ENCODE results near the gene INO80D.

- TF ChIP-seq POLR2A (IDR thresholded peaks at IDR 0.05) (no peak), CTCF (IDR thresholded peaks at IDR 0.05) (peak; percentile 81 to 92 (median 90))
Observed at GRCh38 chr2:205947621-205948495, 138.1 kb downstream of the INO80D start.

Measured in uterus (tissue), 2 donors.